ENCODE measurements around the gene DPYSL3.
A peak's percentile ranks its signal among the peaks of the same experiment; 100 is the strongest.

DPYSL3 gene

DNA sequence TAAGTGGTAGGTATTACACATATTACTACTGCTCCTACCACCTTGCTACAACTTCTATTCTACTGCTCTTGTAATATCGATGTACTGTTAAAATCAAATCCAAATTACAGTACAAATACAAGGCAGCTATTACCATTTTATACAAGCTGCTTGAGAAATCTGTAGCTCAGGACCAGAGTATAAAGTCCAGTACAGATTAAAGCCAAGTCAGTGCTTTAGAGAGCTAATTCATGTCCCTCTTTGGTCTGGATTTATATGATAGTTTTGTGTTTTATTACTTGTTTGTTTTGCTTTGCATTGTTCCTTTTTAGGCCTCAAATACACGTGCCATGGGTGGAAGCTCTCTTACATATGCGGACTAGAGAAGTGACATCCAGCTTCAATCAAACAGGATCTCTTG lies 75.8 kb downstream of the DPYSL3 start:
- no peak for DNase-seq

DNA sequence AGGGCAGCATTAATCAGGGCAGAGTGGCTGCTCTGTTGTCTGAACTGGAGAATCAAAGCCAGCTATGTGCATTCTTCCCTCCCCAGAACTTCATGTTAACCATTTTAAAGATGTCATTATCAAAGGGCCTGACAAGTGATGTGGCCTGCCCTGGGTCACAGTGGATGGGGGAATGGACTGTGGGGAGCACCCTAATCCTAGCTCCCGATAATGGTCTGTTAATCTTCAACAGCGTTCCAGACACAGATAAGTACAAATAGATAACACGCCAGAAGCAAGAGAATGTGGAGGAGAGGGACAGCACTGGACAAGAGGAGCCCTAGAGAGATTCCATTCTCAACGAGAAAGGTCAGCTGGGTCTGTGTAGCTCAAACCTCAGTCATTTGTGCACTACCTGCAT lies 77.5 kb downstream of the DPYSL3 start:
- DNase-seq = no peak

DNA sequence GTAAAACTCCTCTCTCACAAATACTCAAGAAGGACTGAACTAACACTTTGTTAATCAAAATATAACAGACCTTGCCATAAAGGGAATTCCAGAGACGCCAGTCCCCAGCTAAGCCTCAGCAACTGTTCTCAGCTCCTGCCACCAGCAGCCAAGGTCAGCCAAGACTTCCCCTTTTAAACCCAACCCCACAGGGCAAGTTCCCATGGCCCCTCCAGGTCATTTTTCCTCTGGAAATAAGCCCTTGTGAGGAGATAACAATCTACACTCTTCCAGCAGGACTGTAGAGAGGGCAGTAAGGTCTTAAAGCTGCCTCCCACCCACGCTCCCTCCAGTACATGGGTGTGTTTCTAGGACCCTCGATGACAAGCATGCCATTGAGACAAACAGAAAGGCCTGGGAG lies 78.3 kb downstream of the DPYSL3 start:
- no peak for DNase-seq

DNA sequence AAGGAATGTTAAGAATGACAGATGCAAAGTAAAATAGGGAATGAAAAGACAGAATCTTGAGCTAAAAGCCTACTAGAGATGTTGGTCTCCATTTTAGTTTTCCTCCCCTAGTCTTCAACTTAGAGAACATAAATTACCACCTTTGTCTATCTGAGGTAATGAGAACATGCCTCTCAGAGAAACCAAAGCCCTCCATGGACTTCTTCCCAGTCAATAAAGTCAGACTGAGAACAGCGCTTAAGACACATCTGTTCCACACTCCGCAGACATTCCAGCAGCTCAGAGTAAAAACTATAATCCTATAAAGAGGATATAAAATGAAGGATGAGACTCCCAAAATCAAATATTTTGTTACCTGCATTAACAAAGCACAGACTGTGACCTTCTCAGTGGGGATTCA lies 79.2 kb downstream of the DPYSL3 start:
- no peak for DNase-seq

DNA sequence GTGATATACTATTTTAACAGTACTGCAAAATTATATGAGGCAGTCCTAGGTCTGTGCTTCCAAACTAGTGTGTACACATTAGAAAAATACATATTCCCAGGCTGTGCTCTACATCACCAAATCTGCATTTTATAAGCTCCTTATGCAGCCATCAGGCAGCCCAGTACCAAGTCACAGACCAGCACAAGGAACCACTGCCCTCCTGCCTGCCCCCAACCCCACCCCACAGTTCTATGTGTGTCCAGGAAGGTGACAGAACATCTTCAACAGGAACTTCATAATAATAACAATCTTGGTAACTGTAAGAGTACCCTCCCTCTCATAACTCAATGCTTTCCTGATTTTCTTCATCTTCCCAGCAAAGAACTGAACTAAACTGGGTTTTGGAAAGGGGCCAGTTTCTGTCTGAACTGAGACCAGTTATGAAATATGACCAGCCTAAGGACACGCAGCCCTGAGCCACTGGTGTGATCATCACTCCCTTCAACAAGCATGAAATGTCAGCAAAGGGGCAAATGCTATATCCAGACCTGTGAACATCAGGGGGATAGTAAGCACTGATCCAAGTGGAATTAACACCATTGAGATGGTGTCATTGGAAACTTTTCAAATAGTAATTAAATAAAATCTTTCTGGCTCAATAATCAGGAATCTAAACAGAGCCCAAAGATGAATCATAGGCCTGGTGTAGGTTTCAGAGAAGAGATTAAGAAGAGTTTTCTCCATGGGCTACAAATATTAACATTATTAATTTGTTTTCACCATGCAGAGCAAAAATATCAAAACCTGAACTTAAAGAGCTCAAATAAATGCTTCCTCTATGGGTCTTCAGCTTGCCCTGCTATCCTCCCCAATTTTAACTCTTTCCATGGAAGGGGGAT lies 82.1 kb downstream of the DPYSL3 start:
- DNase-seq = peak; percentile 32

DNA sequence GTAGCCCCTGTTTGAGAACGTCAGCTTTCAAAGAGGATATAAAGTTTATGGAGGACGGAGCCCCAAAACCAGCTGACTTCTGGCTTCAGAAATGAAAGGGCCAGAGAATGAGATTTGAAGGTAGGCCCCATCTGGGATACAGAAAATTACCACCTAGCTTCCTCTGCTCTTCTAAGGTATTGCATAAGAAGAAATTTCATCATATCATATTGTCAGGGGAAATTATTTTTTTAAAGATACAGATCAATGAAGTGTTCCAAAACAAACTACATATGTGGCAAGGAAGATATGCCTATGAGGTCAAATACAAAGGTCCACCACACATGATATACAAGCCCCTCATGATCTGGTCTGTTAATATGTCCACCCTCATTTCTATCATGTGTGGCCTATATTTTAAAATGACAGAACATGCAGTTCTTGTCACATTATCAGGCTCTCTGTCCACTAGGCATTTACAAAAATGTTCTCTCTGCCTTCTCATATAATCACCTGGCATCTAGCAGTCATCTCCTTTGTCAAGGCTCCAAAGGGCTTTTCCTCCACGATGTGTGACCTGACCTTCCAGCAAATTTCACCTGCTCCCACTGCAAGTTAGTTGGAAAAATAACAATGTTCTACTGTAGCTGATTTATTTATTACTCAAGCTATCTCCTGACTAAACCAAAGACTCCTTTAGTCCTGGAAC lies 83.1 kb downstream of the DPYSL3 start:
- DNase-seq = no peak

DNA sequence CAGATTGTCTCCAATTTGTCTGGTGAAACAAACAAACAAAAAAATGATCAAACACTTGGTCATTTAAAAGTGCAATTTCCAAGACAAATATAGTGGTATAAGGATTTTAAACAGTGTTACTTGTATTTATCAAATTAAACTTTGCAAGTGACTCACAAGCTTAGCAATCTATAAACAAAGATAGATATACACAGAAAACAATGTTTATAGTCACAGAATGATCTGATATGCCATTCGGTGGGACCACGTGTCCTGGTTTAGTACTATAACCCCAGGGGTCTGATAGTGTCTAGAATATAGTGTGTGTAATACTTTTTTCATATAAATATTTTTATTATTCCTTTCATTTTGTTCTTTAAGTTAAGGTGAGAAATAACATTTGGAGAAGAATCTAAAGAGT lies 91.3 kb downstream of the DPYSL3 start:
- no peak for DNase-seq

DNA sequence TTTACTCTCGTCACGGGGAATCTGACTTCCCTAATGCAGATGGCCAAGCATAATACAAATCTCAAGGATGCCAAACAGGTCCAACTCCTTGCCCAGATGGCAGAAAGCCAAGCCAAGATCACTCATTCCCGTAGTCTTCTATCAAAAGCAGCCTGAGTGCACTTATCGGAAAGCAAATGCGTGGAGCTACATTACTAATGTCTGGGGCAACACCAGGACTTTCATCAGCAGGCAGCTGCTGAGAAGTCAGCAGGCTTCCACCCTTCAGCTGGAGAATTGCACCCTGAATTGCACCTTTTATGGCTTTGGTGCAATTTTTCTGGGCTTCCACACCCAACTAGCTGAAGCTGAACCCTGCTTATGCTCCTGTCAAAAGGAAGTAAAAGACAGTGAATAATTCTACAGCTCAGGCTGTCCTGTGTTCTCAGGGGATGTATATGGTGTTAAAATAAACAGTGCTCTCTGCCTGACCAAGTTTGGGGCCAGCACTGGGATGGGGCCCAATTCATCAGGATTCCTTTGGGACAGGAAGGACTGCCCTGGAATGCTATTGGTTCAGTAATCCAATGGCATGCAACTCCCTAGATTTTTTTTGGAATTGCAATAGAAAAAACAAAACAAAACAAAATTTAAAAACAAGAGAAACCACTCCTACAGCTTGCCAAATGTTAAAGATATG lies 92.6 kb downstream of the DPYSL3 start:
- peak; percentile 44 for DNase-seq

DNA sequence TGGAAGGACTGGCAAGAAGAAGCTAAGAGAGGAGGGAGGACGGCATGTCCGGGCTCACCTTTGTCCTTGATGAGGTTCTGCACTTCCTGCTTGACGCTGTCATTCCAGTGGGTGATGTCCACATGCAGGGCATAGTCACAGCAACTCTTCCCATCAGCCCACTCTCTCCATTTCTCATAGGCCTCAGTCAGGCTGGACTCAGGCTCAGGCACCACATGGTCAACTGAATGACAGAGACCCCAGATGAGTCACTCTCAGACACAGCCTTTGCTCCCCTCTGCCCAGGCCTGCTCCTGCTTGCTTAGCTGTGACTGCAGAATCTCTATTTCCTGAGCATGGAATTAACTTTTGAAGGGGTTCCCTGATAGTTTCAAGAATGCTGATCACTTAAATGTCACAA lies 94.2 kb downstream of the DPYSL3 start:
- DNase-seq = no peak

DNA sequence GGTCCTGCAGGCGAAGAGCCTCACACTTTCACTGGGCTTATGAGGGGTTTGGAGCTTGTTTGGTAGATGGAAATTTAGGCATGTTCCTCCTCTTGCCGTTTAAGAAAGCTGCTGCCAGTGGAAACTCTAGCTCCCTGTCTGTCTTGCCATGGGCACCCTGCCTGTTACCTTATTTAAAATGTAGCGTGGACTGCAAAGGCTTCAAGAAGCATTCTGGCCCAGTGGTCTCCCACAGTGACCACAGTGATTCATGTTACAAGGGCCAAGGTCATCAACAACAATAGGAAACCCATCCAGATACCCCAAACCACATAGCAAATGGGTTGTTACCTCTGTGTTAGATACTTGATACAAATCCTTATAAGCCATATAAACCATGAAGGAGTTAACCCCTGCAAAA lies 96.6 kb downstream of the DPYSL3 start:
- DNase-seq = no peak

DNA sequence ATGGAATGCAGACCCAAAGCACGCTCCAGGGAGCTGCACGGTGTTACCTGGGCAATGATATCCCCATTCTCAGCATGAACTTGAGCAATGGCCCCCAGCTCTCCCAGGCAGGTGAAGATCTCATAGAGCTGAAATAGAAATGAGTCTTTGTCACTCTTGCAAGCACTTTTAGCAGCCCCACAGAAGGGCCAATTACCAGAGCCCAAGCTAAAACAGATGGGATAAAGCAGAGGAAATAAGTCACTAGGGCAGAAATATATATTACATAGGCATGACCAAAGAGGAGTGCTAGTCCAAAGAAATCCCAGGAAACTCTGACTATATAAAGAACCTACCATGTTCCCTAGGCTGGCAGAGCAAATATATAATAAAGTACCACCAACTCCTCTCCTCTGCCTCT lies 97.3 kb downstream of the DPYSL3 start:
- no peak for DNase-seq

DNA sequence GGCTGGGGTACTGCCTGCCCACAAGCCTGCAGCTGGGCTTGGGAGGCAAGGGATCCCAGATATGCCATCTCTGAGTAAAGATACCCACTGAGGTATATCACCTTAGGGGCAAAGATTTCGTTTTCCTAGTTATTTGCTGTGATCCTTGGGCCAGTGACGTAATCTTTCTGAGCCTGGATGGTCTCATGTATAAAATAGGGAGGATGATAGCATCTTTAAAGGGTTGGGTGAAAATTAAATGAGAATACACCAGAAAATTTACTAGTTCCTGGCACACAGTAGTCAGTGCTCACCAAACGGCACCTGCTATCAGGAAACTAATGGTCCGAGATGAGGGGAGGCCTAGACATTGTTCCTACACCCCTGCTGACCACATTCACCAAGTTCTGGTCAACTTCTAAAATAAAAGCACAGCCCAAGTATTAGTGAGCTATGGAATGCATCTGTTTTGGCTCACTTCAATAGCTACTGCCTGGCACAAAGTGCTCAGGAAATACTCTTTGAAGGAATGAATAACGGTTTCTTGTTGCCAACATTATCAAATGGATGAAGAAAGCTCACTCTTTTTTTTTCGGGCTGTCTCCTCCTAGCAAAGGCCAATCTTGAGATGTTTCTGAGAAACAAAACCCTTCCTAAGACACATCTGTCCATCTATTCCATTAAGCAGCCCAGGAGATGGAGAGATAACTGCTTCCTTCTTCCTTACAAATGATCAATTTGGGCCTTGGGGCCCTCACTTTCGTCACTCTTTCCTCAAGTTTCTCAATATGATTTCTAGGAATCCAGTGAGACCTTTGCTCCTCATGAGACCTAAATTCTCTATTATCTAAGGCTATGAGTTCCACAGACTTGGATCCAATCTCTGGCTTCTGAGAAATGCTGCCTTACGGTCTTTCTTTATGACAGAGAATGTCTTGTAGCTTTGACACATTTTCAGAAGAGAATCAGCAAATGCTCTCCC lies 98.2 kb downstream of the DPYSL3 start:
- DNase-seq = no peak

DNA sequence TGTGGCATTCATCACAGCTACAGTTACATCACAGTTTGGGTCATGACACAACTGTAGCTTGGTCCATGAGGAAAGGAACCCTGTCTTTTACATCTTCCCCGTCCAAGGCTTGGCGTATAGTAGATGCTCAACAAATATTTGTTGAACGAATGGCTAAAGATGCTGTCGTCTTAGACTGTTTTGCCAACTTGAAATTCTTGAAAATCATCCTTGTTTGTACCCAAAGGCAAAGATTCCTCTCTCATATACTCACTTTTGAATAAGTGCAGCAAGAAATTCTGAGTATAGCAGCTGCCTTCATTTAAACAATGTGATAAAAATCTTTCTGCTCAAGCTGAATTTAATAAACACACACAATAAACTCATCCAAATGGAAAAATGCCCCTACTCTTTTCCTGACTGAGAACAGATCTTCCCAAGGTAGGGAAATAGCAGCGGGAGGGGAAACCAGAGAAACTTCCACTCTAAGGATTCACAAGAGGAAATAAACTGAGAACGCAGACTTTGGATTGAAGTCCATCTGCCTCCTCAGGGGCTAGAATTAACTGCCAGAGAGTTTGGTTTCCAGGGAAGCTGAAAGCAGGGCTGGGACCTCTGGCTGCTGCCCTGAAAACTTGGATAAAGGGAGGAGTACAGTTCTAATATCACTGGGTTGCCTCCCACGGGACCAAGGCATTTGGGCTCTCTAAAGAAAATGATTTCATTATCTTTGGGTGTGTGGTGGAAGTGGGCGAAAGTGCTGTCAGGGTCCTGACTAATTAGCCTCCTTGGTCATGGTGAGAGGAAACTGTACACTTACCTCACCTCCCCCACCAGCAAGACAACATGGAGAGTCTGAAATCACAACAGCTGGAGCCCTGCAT lies 99.1 kb downstream of the DPYSL3 start:
- DNase-seq = no peak

DNA sequence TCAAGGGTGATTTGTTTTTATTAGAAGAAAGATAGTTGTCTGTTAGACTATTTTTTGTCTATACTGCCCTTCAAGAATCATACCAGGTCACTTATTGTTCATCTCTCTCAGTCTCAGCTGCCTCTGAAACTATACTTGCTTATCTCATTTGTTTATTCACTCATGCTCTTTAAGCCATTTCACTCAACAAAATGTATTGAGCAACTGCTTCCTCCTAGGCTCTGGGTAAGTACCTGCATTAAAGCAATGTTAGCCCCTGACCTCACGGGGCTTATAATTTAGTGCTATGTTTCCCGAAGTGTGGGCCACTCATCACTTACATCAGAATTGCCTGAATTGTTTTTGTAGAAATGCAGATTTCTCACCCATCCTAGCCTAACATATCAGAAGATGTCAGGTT lies 100.9 kb downstream of the DPYSL3 start:
- no peak for DNase-seq

DNA sequence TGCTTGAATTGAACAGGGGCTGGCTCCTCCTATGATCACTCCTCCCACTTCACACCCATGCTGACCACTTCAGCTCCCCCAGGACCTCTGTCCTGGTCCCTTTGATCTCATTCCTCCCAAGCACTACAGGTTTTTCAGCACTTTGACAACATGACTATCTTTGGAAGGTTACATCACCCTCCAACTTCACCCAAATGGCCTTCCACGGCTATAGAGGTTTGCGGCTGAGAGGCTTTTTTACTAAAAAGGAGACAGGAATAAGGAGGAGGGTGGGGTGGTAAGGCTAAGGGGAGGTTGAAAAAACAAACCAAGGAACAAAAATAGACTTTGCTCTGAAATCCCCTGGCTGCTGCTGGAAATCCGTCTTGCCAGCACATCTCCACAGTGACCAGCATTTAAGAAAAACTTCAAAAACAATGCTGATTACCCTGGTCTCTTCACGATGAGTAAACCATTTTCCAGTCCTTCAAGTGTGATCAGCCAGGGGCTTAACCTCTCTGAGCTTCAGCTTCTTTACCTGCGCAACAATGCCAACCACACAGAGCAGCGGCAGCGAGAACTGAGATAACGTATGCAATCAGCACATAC lies 102.7 kb downstream of the DPYSL3 start:
- DNase-seq = no peak

DNA sequence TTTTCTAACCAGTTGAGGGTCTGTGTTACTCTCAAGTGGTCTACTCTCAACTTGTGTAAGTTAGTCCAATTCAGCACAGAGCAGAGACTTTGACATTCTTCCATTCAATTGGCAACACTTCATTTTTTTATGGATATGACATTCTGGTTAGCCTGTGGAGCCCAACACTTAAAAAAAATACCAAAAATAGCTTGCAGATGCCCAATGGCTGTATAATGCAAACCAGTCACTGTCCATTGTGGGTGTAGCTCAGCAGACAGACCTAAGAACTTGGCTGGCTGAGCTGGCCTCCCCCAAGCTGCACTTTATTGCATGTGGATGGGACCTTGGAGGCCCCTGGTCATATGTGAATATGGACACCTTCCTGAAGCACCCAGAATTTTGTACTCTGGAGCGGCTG lies 103.2 kb downstream of the DPYSL3 start:
- DNase-seq = no peak

DNA sequence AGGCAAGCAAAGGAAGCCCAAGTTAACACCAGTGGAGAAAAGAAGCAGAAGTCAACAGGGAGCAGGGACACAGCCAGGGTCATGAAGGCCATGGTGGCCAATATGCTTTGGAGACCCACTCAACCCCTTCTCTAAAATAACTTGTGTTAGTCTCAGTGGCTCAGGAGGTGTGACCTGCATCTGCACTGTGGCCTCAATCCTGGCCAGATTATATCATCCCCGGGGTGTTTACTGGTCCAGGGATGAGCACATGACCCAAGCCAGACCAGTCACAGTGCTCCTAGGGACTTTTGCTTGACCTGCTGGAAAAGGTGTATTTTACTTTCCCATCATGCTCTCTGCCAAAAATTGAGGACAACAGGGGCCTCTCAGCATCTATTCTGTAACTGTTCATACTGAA lies 105.2 kb downstream of the DPYSL3 start:
- no peak for DNase-seq

DNA sequence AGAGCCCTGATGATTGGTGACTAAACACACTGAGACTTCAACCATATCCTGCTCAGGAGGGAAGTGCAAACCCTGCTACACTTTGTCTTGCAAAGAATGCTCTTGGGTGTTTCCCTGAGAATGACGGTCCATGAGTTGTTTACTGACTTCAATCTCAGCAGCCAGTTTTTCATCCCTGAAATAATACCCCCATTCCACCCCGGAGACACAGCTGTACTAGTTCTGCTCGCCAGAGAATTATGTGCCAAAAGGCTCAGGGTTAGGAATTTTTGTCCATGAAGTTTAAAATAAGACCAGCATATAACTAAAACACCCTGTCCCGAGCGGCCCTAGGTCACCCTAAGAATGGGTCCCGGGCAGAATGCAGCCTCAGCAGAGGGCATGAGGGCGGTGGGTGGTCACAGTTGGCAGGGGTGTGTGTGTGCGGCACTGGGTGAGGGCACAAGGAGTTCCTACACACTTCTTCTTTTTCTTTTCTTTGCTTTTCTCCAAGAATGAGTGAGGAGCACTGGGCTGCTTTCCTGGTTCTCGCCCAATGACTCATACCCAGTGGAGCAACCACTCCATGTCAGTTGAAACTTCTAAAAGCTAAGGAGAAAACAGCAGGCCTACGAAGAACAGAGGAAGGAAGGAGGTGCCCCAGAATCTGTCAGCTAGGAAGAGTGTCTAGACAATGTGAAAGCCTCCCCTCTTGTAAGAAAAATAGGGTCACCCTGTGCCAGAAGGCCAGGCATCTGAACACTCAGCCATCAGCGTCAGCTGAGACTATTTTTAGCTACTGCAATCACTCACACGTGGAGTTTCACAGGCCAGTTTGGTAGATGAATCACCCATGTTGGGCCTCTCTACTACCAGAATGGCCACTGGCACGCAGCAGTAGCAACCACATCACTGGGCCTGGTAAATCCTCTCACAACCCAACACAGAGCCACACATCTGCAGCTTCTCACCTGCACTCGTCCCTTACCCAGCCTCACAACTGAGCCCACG lies 105.9 kb downstream of the DPYSL3 start:
- no peak for DNase-seq

DNA sequence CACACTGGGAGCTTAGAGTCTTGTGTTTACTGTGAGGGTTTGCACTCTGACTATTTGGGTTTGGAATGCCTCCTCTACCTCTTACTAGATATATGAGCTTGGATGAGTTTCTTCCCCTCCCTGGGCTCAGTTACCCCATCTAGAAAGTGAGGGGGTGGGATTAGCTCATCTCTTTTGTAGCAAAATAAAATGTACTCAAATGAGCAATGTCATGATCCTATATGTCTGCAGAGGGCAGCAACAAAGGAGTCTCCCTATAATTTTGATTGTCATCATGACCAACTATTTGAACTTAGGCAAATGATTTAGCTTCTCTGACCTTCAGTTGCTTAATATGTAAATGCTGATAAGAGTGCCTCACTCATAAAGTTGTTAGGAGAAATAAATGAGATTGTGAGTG lies 109.0 kb downstream of the DPYSL3 start:
- DNase-seq = no peak

All from NCI-H2029 (cell line).